NB4 (cell line): ENCODE data around the gene MFSD2A.

ENCODE experiments used
- CTCF ChIP-seq: IDR thresholded peaks from one replicate; pipeline ENCODE4 v1.5.1; 2012; ENCODE audit warnings: low read depth, low read length
- MAX ChIP-seq: IDR thresholded peaks from 2 replicates; pipeline ENCODE4 v1.6.1; 2011; ENCODE audit warnings: low read depth, low read length

GRCh38 chr1:39922251-39922688 is 32.7 kb upstream of the MFSD2A start:
- TF ChIP-seq CTCF (no peak), MAX (no peak)
